Suppressor macrophage (primary cell): ENCODE measurements around the gene IGFN1.

Experiments used
- DNase-seq, 4 experiments: peaks; one replicate each; pipeline ENCODE4 v3.0.0-alpha.2; 2020 to 2022

The IGFN1 gene

DNA sequence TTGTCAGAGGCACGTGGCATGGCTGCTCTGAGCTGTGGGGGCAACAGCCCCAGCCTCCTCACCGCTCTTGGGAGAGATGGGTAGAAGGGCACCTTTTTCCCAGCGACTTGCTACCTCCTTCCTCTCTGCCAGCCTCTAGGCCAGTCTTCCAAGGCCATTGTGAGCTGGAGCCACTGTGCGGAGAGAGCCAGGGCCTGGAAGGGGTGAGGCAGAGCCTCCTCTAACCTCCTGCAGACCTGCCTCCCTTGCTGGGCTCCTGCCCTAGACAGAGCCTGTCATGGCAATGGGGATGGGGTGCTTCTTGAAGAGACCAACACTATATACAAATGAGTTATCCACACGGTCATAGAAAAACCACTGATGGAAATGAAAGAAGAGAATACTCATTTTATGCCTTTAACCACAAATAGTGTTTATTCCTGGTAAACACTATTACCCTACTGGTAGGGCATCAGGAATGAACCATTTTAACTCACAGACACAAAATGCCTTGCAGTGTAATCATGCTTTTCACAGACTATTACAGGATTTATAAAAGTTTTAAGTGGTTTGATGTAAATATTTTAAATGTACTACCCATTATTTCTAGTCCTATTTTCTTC lies 5.0 kb upstream of the IGFN1 start:
- no peak for DNase-seq

DNA sequence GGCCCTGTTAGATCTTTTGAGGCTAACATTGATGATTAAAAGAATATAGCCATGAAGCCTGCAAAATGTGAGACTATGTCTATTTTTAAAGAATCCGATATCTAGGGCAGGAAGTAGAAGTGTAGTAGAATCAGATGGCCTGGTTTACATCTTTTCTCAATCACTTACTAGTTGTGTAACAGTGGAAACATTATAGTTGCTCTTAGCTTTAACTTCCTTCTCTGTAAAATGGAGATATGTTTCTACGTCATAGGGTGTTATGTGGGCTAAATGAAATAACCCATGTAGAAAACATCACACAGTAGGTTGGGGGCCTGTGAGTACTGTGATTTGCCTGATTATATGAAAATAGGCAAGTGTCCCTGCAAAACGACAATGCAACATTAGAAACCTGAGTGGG lies 4.4 kb upstream of the IGFN1 start:
- DNase-seq, result peak in 2 of 4 experiments; percentile 63 to 78

DNA sequence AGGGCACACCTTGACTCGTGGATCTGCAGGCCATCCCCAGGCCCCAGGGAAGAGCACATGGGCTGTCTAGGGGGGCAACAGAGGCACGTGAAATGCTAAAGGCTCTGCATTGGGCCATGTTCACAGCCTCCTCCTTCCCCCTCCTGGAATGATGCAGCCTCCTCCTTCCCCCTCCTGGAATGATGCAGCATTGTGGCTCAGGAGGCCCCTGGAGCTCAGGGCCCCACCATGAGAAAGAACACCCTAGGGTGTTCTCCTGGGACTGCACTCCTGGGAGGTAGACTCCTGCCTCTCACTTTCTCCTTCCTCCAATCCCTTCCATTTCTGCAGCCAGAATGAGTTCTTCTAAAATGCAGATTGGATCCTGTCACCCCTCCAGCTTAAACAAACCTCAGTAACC lies 1.5 kb upstream of the IGFN1 start:
- DNase-seq, result no peak

DNA sequence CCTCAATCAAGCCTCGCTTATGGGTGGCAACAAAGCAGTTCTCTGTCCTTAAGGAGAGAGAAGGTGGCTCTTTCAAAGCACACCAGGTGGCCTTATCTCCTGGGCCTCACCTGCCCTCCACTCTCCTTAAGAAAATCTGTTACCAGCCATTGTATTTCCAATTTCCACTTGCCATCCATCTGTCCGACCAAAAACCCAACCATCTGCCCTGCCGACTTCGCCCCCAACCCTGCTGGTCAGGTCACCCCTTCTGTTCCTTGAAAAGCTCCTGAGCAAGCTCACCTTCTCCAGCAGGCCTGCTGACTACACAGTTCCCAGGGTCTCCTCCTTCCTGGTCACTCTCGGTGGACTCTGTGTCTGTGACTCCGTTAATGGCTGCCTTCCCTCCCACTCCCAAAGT lies 619 bp upstream of the IGFN1 start:
- no peak for DNase-seq

DNA sequence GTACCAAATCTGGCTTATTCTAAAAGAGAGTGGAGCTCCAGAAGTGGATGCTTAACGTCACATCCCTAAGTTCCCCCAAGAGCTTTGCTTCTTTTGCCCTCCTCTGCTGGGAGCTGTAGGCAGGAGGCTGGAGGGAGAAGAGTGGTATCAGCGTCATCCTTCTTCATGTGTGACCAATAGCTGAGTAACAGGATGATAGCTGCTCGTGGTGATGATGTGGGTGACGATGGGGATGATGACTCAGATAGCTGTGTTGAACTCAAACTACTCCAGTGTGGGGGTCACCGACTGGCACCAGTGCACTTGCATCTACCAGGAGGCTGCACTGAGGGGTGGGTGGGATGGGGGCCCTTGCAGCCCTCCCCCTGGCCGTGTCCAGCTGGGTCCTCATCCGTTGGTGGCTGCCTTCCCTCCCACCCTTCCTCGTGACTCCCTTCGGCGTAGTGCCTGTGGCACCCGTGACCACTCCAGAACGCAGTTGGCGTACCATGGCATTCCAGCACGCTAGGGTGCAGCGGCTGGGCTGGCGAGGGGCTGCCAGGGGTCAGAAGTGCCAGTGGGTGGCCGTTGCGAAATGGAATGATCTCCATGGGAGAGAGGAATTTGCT lies 1.1 kb downstream of the IGFN1 start:
- DNase-seq, result peak; percentile 61 to 79 (median 62)

DNA sequence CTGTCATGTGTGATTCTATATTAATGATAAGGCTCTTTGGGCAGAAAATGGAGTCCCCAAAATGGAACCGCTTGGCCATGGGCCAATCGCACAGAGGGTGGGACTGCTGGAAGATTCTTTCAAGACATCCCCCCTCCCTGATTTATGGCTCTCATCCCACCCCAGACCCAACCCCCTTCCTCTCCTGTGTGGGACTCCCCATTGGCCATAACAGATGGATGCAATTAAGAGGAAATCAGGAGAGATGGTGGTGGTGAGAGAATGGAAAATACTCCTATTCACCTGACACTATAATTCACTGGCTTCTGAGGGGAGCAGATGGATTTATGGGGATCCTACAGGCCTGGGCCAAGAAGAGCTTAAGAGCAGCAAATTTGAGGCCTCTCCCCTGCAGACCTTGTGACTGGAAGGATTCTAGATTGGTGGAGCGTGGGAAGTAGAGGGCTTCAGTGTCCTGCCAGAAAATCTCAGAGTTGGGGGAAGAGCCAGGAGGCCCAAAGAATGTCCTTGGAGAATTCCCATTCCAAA lies 1.7 kb downstream of the IGFN1 start:
- no peak for DNase-seq

DNA sequence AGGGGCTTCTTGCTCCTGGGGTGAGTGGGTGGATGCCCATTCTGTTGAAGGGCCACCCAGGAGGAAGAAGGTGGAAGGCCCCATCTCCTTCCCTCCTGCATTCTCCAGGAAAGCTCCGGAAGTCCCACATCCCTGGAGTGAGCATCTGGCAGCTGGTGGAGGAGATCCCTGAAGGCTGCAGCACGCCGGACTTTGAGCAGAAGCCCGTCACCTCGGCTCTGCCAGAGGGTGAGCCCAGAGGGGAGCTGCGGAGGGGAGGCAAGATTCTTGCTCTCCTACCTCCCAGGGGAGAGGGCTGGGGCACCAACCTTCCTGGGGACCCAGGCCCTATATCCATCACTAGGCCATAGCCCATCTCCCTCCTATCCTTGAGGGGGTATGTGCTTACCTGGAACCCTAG lies 3.4 kb downstream of the IGFN1 start:
- no peak for DNase-seq

DNA sequence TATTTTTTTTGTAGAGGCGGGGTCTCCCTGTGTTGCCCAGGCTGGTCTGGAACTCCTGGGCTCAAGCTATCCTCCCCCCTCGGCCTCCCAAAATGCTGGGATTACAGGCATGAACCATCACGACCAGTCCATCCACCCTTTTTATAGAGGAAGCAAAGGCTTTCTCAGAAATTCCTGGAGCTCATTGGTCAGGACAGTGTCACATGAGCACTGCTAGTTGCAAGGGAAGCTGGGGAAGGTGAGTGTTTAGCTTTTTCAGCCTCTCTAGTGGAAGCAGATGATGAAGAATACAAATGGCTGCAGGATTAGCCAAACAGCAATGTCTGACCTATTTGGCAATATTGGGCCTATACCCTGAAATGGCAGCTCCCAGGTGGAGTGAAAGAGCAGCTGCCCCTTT lies 8.0 kb downstream of the IGFN1 start:
- no peak for DNase-seq

DNA sequence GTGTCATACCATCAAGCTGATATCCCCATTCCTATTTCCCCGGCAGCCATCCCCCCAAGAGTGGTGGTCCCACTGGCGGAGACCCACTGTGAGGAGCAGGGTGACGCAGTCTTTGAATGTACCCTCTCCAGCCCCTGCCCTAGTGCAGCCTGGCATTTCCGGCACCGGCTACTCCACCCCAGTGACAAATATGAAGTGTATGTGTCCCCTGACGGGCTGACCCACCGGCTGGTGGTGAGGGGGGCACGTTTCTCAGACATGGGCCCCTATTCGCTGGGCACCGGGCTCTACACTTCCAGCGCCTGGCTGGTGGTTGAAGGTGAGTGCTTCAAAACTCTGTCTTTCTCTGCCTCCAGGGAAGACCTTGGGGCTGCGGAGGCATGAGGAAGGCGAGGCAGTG lies 14.4 kb downstream of the IGFN1 start:
- no peak for DNase-seq

DNA sequence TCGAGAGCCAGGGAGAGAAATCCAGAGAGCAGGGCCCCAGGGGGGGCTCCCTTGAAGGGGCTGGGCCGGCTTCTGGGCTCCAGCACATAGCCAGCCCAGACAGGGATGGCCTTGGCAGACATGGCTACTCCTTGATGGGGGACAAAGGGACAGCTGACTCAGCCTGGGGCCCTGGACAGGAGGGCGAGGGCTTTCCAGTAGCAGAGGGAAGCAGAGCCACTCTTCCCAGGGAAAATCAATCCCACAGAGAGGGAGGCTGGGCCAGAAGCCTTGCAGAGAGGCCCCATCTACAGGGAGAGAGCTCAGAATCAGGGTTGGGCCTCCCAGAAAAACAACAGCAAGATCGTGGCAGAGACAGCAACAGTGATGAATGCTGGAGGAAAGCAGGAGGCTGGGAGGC lies 15.6 kb downstream of the IGFN1 start:
- no peak for DNase-seq

DNA sequence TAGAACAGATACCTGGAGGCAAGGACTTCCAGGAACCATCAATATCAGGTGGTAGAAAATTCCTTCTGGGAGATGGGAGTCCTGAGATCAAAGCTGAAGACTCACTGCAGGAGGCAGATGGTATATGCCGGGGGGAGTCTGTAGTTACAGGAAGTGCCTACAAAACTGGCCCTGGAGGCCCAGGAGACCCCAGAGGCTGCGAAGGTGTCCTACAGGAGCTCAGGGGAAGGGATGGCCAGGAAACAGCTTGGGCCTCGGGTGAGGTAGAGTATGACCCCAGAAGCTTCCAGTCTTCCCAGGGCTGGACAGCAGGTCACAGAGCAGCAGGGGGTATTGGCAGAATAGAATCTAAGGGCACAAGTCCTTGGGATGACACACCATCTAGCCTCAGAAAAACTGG lies 16.4 kb downstream of the IGFN1 start:
- no peak for DNase-seq

DNA sequence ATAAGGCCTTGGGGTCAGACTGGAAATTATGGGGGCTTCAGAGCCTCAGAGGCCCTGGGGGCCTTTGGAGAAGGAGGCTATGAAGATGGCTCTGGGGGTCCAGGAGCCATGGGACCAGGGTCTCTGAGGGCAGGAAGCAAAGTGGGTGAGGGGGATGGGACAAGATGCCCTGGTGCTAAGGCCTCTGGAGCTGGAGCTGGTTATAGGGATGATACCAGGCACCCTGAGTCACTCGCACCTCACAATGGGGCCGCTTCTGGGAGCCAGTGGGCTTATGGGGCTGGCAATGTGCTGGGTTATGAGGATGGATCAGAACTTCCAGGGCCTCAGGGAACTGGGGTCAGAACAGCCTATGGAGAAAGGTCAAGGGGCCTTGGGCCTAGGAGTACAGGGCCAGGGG lies 17.6 kb downstream of the IGFN1 start:
- DNase-seq, result no peak

DNA sequence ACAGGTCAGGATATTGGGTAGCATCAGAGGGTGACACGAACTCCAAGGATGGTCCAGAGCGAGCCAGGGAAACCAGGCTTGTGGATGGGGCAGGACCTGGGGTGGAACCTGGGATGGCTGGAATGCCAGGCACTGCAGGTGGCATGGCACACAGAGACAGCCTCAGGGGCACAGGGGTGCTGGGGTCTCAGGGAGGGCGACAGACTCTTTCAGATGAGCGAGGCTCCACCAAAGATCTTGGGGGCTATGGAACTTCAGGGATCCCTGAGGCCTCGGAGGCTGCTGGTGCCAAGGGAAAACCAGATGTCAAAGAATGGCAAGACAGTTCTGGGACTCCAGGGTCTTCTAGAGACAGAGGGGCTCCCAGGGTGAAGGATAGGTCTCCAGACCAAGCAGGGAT lies 21.4 kb downstream of the IGFN1 start:
- no peak for DNase-seq

DNA sequence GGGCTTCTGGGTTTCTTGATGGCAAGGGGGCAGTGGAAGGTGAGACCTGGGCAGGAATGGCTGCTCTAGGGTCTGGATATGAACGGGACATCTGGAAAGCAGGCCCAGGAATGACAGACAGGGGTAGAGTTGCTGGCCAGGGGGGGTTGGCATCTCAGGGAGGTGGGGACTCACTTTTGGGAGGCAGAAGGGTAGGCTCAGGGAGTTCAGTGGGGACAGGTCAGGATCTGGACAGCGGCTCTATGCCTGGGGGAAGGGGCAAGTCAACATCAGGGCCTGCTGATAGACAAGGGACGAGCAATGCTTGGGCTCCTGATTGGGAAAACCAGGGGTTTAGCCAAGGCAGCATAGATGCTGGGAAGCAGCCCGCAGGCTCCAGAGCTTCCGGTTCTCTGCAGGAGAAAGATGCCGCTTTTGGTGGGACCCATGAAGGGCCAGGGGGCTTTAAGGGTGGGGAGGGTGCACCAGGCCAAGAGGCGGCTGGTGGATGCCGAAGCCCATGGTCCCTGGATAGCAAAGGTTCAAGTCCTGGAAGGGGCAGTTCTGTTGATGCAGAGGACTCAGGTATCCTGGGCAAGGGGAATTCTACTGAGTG lies 21.9 kb downstream of the IGFN1 start:
- no peak for DNase-seq

DNA sequence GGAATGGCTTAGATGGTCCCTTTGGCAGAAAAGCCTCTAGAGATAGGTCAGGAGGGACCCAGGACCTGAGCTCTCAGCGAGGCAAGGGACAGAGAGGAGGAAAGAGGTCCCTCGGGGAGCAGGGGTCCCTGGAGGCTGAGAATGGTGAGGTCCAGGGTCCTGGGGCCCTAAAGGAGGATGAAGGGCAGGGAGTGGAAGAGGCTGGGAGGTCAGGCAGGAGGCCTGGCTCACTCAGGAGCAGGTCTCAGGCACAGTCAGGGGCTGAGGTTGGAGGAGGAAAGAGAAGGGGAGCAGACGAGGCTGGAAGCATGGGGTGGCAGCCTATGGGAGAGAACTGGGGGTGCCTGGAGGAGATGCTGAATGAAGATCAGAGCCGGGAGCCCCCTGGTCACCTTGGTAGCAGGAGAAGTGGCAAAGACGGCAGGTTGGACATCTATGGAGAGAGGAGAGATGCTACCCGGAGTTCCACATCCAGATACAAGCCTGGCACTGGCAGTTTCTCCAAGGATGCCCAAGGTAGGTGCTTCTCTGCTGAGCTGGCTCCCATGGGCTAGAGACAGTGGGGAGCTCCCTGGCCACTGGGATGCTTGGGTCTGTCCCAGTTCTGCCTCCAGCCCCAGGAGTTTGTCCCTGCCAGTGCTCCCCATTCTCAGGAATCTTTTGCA lies 22.6 kb downstream of the IGFN1 start:
- no peak for DNase-seq

DNA sequence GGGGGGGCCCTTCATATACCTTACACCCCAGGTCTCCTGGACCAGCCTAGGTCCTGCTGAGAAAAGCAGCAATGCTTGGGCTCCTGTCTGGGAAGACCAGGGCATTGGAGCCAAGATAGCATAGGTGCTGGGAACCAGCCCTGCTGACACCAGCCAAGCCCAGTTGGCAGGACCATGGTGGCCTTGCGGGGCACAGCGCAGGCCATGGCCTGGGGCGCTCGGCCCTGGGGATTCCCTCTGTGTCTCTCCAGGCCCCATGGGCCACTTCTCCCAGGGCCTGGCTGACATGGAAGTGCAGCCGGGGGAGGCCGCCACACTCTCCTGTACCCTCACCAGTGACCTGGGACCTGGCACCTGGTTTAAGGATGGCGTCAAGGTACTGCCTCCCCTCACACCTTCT lies 23.3 kb downstream of the IGFN1 start:
- no peak for DNase-seq

DNA sequence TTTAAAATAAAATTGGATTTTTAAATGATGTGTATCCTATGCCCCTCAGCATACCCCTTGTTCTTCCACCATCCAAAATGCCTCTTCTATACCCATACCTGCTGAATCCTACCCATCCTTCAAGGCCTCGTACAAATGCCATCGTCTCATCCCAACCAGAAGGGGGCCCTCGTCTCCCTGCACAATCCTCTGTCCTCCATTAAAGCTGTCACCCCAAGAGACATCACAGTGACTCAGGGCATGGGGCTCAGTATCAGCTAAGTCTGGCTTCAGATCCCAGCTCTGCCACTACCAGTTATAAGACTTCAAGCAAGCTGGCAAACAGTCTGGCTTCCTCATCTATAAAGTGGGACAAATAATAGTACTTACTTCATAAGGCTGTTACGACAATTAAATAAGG lies 23.8 kb downstream of the IGFN1 start:
- no peak for DNase-seq

DNA sequence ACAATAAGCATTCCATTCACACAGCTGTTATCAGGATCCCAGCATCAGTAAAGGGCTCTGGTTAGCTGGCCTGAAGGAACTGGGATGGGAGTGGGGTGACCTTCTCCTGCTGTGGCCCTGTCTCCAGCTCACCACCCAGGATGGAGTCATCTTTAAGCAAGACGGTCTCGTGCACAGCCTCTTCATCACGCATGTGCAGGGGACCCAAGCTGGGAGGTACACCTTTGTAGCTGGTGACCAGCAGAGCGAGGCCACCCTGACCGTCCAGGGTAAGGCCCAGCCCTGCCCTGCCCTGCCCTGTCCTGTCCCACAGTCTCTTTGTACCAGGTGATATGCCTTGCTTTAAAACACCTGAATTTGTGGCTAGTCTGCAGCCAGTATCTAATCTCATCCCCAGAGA lies 24.3 kb downstream of the IGFN1 start:
- DNase-seq, result no peak

DNA sequence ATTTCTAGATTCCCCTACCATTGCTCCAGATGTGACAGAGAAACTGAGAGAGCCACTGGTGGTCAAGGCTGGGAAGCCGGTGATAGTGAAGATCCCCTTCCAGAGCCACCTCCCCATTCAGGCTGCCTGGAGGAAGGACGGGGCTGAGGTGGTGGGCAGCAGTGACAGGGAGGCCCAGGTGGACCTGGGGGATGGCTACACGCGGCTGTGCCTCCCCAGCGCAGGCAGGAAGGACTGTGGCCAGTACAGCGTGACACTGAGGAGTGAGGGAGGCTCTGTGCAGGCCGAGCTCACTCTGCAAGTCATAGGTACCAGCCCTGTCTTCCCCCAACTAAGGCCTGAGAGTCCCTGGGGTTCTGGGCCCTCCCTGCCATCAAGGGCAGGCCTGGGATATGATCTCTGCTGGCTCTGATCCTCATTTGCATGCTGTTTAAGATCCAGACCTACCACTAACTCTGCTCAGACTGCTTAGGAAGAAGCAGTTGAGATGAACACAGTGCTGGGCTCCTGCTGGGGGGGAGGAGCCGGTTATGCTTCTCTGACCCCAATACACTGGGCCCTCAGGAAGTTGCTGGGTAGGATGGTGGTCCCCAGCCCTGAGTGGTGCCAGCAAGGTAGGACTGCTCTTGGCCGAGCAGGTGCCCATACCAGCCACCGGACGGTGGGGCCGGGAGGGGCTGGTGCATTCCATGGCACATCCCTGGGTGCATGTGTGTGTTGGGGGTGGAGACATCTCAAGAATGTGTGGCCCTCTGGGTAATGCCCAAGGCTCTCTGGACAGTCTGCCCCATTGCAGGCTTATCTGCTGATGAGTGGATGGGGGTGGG lies 25.1 kb downstream of the IGFN1 start:
- DNase-seq, result no peak

DNA sequence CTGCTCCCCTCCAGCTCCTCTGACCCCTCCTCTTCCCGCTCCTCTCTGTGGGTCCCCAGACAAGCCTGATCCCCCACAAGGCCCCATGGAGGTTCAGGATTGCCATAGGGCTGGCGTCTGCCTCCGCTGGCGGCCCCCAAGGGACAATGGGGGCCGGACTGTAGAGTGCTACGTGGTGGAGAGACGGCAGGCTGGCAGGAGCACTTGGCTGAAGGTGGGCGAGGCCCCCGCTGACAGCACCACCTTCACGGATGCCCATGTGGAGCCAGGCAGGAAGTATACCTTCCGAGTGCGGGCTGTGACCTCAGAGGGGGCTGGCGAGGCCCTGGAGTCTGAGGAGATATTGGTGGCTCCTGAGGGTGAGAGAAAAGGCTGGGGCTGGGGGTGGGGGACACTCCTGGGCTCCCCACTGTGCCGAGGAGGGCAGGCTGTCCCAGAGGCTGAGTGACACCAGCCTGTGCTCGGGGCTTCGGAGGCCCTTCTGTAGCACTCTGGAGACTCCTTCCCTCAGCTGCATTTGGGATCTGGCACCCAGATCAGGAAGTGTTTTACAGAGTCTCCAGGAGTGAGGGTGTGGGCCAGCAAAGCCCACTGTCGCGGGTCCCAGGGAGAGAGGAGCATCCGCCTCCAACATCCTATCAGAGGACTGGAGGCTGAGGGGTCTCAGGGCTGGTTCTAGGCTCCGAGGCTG lies 25.9 kb downstream of the IGFN1 start:
- DNase-seq, result no peak

DNA sequence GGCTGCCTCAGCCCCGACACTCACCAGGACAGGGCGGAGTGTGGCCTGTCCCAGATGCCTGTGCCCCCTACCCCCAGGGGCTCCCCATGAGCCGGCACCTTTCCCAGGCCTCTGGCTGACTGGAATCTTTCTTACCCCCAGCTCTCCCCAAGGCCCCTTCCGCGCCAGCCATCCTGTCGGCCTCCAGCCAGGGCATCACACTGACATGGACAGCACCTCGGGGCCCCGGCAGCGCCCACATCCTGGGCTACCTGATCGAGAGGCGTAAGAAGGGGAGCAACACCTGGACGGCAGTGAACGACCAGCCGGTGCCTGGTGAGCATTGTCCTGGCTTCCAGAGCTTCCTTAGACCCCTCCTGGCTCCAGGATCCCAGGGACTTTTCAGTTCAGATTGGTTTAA lies 26.5 kb downstream of the IGFN1 start:
- no peak for DNase-seq

DNA sequence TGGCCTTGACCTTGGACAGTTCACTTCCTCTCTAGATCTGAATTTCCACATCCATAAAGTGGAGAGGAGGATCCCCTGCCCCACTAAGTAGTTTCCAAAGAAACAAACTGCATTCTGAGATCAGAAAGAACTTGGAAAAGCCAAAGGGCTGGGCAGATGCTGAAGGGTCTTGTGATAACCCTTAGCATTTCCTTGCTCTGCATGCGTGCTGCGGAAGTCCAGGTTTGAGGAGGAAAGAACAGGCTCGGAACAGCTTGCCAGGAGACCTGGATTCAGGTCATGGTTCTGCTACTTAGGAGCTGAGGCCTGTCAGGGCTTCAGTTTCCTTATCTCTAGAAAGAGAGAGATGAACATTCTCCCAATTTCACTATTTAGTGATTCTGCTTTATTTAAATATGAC lies 27.2 kb downstream of the IGFN1 start:
- DNase-seq, result no peak
